Embryonic facial prominence (tissue), 1 donor: ENCODE measurements around the gene SLC4A9.

ENCODE experiments used
- DNase-seq: peaks from one replicate; pipeline ENCODE4 v3.0.0-alpha.2; 2016; ENCODE audit errors: extremely low spot score

Gene SLC4A9

GRCh38 chr5:140361901-140362300 lies 1.9 kb downstream of the SLC4A9 start:
- DNase-seq: no peak

GRCh38 chr5:140362311-140362710 lies 2.3 kb downstream of the SLC4A9 start:
- DNase-seq: no peak

- DNase-seq: no peak
Measured at GRCh38 chr5:140362875-140363630, 3.1 kb downstream of the SLC4A9 start.

- no peak for DNase-seq
Measured at GRCh38 chr5:140363631-140364471, 3.9 kb downstream of the SLC4A9 start.

GRCh38 chr5:140364472-140364765 lies 4.4 kb downstream of the SLC4A9 start:
- no peak for DNase-seq

GRCh38 chr5:140365282-140365681 lies 5.3 kb downstream of the SLC4A9 start:
- DNase-seq: no peak

- DNase-seq: no peak
Measured at GRCh38 chr5:140365941-140366340, 5.9 kb downstream of the SLC4A9 start.

GRCh38 chr5:140366589-140367255 lies 6.7 kb downstream of the SLC4A9 start:
- no peak for DNase-seq

- no peak for DNase-seq
Measured at GRCh38 chr5:140367256-140368013, 7.4 kb downstream of the SLC4A9 start.

- DNase-seq: no peak
Measured at GRCh38 chr5:140371356-140372151, 11.6 kb downstream of the SLC4A9 start.

GRCh38 chr5:140372971-140373487 lies 13.0 kb downstream of the SLC4A9 start:
- no peak for DNase-seq

- DNase-seq: no peak
Measured at GRCh38 chr5:140381351-140381750, 21.4 kb downstream of the SLC4A9 start.

GRCh38 chr5:140381972-140382371 lies 22.0 kb downstream of the SLC4A9 start:
- no peak for DNase-seq

GRCh38 chr5:140382866-140383265 lies 22.9 kb downstream of the SLC4A9 start:
- DNase-seq: no peak

GRCh38 chr5:140383300-140383699 lies 23.3 kb downstream of the SLC4A9 start:
- no peak for DNase-seq

- DNase-seq: no peak
Measured at GRCh38 chr5:140388052-140388451, 28.1 kb downstream of the SLC4A9 start.

GRCh38 chr5:140391312-140391711 lies 31.3 kb downstream of the SLC4A9 start:
- DNase-seq: no peak

GRCh38 chr5:140391732-140392131 lies 31.7 kb downstream of the SLC4A9 start:
- DNase-seq: no peak

- no peak for DNase-seq
Measured at GRCh38 chr5:140393738-140394137, 33.7 kb downstream of the SLC4A9 start.

- DNase-seq: no peak
Measured at GRCh38 chr5:140398379-140398811, 38.4 kb downstream of the SLC4A9 start.
